Effector memory CD4-positive, alpha-beta T cell (primary cell): ENCODE results near the gene STAG1.
A peak's percentile ranks its signal among the peaks of the same experiment; 100 is the strongest.

Experiments used
- DNase-seq, 3 donors: peaks; one replicate each; pipeline ENCODE4 v3.0.0-alpha.2; 2020
- H3K27ac ChIP-seq: 2 replicates; pipeline ENCODE4 v1.7.0; 2013; ENCODE audit warnings: mild to moderate bottlenecking, low read length, moderate library complexity; ENCODE audit not compliant: insufficient read depth, poor library complexity, severe bottlenecking
- H3K27me3 ChIP-seq: replicated peaks from 2 replicates; pipeline ENCODE4 v1.7.0; 2013; ENCODE audit warnings: mild to moderate bottlenecking, low read length; ENCODE audit not compliant: insufficient read depth, control insufficient read depth, poor library complexity, severe bottlenecking
- H3K36me3 ChIP-seq: 2 replicates; pipeline ENCODE4 v1.7.0; 2013; ENCODE audit warnings: mild to moderate bottlenecking, low read length, moderate library complexity; ENCODE audit not compliant: control insufficient read depth, insufficient read depth
- H3K4me1 ChIP-seq: 2 replicates; pipeline ENCODE4 v1.7.0; 2013; ENCODE audit warnings: low read length, mild to moderate bottlenecking; ENCODE audit not compliant: control insufficient read depth, insufficient read depth, poor library complexity, severe bottlenecking
- H3K4me3 ChIP-seq: 2 replicates; pipeline ENCODE4 v1.7.0; 2013; ENCODE audit warnings: low read length, low read depth, mild to moderate bottlenecking; ENCODE audit not compliant: insufficient read depth, poor library complexity, severe bottlenecking
- H3K9me3 ChIP-seq: 2 replicates; pipeline ENCODE4 v1.7.0; 2013; ENCODE audit warnings: mild to moderate bottlenecking, low read length, moderate library complexity; ENCODE audit not compliant: control insufficient read depth

STAG1 gene

GRCh38 chr3:136465296-136465695 is 286.9 kb downstream of the STAG1 start:
- Histone ChIP-seq H3K4me3 (no peak overlapping the region), H3K36me3 (peaks cover 3% of the 10 kb centered on the region), H3K4me1 (no peaks in the 10 kb centered on the region), H3K27me3 (no peaks in the 10 kb centered on the region), H3K27ac (no peak overlapping the region), H3K9me3 (no peaks in the 10 kb centered on the region)
- DNase-seq = no peak

- Histone ChIP-seq H3K4me1 (no peaks in the 10 kb centered on the region), H3K36me3 (peaks cover 3% of the 10 kb centered on the region), H3K4me3 (no peak overlapping the region), H3K9me3 (no peaks in the 10 kb centered on the region), H3K27me3 (no peaks in the 10 kb centered on the region), H3K27ac (no peak overlapping the region)
- no peak for DNase-seq
Measured at GRCh38 chr3:136464502-136464901, 287.7 kb downstream of the STAG1 start.

GRCh38 chr3:136463170-136463569 is 289.0 kb downstream of the STAG1 start:
- Histone ChIP-seq H3K4me1 (no peaks in the 10 kb centered on the region), H3K9me3 (no peaks in the 10 kb centered on the region), H3K4me3 (no peak overlapping the region), H3K36me3 (peaks cover 3% of the 10 kb centered on the region), H3K27me3 (no peaks in the 10 kb centered on the region), H3K27ac (no peak overlapping the region)
- no peak for DNase-seq

- no peak overlapping the region for H3K4me3 ChIP-seq
- no peaks in the 10 kb centered on the region for H3K4me1 ChIP-seq
- no peak overlapping the region for H3K27ac ChIP-seq
- peaks cover 11% of the 10 kb centered on the region for H3K36me3 ChIP-seq
- peaks cover 17% of the 10 kb centered on the region for H3K9me3 ChIP-seq
- H3K27me3 ChIP-seq = no peaks in the 10 kb centered on the region
- DNase-seq = no peak
Measured at GRCh38 chr3:136457793-136458192, 294.4 kb downstream of the STAG1 start.

- DNase-seq = no peak
- H3K27ac ChIP-seq = no peak overlapping the region
- no peaks in the 10 kb centered on the region for H3K27me3 ChIP-seq
- peak overlapping the region; percentile 18 for H3K4me3 ChIP-seq
- H3K4me1 ChIP-seq = no peaks in the 10 kb centered on the region
- peaks cover 17% of the 10 kb centered on the region for H3K9me3 ChIP-seq
- peaks cover 16% of the 10 kb centered on the region for H3K36me3 ChIP-seq
Measured at GRCh38 chr3:136456196-136456595, 296.0 kb downstream of the STAG1 start.

GRCh38 chr3:136444581-136444980 is 307.6 kb downstream of the STAG1 start:
- Histone ChIP-seq H3K36me3 (no peaks in the 10 kb centered on the region), H3K4me3 (no peak overlapping the region), H3K27ac (no peak overlapping the region), H3K4me1 (no peaks in the 10 kb centered on the region), H3K27me3 (no peaks in the 10 kb centered on the region), H3K9me3 (no peaks in the 10 kb centered on the region)
- no peak for DNase-seq

- H3K9me3 ChIP-seq = no peaks in the 10 kb centered on the region
- H3K4me3 ChIP-seq = no peak overlapping the region
- no peaks in the 10 kb centered on the region for H3K4me1 ChIP-seq
- peaks cover 5% of the 10 kb centered on the region for H3K36me3 ChIP-seq
- no peak for DNase-seq
- H3K27me3 ChIP-seq = no peaks in the 10 kb centered on the region
- H3K27ac ChIP-seq = no peak overlapping the region
Measured at GRCh38 chr3:136437043-136437442, 315.1 kb downstream of the STAG1 start.

- H3K27me3 ChIP-seq = no peaks in the 10 kb centered on the region
- H3K4me3 ChIP-seq = no peak overlapping the region
- DNase-seq = no peak
- H3K9me3 ChIP-seq = no peaks in the 10 kb centered on the region
- H3K27ac ChIP-seq = no peak overlapping the region
- peaks cover 5% of the 10 kb centered on the region for H3K36me3 ChIP-seq
- H3K4me1 ChIP-seq = no peaks in the 10 kb centered on the region
Measured at GRCh38 chr3:136434429-136434828, 317.7 kb downstream of the STAG1 start.

- DNase-seq = no peak
- no peaks in the 10 kb centered on the region for H3K27me3 ChIP-seq
- H3K4me1 ChIP-seq = no peaks in the 10 kb centered on the region
- H3K4me3 ChIP-seq = no peak overlapping the region
- peaks cover 5% of the 10 kb centered on the region for H3K36me3 ChIP-seq
- no peak overlapping the region for H3K27ac ChIP-seq
- H3K9me3 ChIP-seq = no peaks in the 10 kb centered on the region
Measured at GRCh38 chr3:136432685-136433084, 319.5 kb downstream of the STAG1 start.

GRCh38 chr3:136428167-136428566 is 324.0 kb downstream of the STAG1 start:
- no peaks in the 10 kb centered on the region for H3K36me3 ChIP-seq
- H3K4me1 ChIP-seq = no peaks in the 10 kb centered on the region
- H3K27ac ChIP-seq = no peak overlapping the region
- no peaks in the 10 kb centered on the region for H3K9me3 ChIP-seq
- no peaks in the 10 kb centered on the region for H3K27me3 ChIP-seq
- no peak overlapping the region for H3K4me3 ChIP-seq
- no peak for DNase-seq

- Histone ChIP-seq H3K27me3 (no peaks in the 10 kb centered on the region), H3K4me3 (no peak overlapping the region), H3K27ac (no peak overlapping the region), H3K9me3 (no peaks in the 10 kb centered on the region), H3K36me3 (no peaks in the 10 kb centered on the region), H3K4me1 (no peaks in the 10 kb centered on the region)
- no peak for DNase-seq
Measured at GRCh38 chr3:136427236-136427635, 324.9 kb downstream of the STAG1 start.
